Stimulated activated CD8-positive, alpha-beta memory T cell treated with anti-CD3 and anti-CD28 coated beads, Interleukin-7, amount 100 ng/mL, for 24 hours (primary cell): ENCODE measurements around the gene INS.
"Not testable (repeated sequence)": the region's sequence is repeated elsewhere in the genome, so short reads cannot be mapped to it uniquely, and the experiment has no call there.

ENCODE experiments used
- DNase-seq: peaks from one replicate; pipeline ENCODE4 v3.0.0-alpha.2; 2020; ENCODE audit warnings: low read depth

INS gene

DNA sequence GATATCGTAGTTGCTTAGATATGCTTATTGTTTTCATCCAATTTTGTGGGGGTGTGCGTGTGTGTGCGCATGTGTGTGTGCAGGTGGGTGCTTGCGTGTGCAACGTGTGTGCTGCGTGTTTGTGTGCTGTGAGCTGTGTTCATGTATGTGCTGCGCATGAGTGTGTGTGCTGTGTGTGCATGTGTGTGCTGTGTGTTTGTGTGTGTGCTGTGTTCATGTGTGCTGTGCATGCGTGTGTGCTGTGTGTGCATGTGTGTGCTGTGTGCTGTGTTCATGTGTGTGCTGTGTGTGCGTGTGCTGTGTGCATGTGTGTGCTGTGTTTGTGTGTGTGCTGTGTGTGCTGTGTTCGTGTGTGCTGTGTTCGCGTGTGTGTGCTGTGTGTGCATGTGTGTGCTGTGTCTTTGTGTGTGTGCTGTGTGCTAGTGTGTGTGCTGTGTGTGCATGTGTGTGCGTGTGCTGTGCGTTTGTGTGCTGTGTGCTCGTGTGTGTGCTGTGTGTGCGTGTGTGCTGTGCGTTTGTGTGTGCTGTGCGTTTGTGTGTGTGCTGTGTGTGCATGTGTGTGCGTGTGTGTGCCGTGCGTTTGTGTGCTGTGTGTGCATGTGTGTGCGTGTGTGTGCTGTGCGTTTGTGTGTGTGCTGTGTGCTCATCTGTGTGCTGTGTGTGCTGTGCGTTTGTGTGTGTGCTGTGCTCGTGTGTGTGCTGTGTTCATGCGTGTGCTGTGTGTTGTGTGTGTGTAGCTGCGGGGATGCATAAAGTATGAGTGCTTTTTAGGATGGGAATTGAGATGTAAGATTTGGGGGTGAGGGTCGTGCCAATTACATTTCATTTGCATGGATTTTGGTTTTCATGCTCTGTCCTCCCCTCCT is 29.4 kb downstream of the INS start:
- no peak for DNase-seq

DNA sequence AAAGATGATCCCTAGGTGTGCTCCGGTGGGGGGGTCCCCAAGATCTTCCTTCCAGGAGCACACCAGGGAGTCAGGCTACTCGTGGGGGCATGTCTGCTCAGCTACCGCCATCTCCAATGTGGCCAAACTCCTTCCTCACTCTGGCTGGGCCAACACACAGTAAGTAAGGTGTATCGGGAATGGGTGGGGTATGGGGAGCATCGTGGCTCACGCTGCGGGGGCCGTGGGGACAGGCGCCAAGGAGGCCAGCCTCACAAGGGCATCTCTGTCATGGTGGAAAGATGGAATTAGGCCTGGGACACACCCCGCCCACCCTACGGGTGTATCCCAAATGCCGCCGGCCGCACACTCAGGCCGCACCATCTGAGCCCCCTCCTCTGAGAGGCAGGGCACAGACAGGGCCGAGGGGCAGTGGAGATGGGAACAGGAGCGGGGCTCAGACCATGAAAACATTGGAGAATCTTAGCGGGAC is 30.1 kb downstream of the INS start:
- DNase-seq, result no peak

DNA sequence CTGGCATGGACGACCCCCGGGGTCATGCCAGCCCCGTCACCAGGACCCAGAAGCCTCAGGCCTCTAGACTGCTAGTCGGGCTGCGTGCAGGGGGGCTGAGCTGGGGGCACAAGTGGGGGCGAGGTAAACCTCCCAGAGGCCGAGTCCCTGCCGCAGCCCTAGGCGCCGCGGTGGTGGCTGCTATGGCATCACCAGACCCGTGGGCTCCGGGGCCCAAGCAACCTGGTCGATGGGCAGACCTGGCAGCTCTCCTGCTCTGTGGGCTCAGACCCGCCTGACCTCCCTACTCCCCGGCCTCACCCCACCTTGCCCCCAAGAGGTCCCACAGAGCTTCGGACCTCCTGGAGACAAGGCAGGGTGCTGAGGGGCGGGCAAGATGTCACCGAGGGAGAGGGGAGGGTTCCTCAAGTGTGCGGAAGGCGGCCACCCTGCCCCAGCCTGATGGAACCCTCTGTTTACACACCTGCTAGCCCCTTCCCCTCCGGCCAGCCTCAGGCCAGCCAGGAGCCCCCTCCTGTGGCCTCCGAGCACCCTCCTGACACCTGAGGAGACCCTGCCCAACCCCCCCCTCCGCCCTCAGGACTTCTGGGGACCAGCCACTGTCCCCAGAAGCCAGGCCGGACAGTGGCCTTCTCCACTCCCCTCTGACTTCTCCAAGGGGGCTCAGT is 31.2 kb downstream of the INS start:
- no peak for DNase-seq

DNA sequence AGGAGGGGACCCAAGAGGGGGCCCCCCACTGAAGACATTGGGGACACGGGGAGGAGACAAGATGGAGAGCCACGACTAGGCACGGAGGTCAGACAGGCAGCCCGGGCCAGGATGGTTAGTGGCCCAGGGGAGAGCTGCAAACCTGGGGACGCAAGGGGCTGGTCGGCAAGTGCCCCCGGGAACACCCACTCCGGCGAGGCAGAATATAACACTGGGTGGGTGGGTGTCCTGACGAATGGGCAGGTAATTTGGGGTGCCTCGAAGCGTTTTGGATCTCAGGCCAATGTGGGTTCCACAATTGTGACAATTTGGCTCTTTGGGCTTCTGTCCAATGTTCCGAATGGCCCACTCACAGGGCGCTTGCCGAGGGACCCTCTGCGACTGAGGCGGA is 31.7 kb downstream of the INS start:
- no peak for DNase-seq

DNA sequence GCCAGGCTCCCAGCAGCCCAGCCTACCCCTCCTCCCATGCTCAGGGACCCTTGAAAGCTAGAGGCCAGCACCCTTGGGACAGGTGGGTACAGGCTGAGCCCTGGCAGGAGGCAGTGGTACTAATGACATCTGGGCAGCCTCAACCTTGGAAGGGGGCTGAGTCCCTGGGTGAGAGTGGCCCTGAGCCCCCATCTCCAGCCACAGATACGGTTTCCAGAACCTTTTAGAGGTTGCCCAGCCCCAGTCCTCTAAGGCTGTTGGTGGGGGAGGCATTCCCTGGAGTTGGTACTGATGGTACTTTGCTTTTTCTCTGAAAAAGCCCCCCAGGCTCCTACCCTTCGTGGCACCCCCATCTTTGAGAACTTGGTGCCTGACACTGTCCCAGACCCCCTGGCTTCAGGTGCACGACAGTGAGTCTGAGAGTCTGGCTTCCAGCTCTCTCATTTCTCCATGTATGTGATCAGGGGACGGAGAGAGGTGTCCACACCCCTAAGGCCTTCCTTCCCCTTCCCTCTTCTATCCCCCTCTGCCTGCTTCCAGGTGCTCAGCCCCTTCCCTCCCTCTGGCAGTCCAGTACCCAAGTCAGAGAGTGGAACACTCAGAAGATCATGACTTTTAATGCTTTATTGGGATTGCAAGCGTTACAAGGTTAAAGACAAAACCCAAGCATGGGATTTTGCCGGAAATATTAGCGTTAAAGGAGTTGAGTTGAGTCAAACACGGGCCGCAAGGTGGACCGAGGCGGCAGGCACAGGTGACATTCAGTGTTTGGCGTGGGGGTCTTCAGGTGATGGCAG is 32.3 kb downstream of the INS start:
- DNase-seq, result no peak

DNA sequence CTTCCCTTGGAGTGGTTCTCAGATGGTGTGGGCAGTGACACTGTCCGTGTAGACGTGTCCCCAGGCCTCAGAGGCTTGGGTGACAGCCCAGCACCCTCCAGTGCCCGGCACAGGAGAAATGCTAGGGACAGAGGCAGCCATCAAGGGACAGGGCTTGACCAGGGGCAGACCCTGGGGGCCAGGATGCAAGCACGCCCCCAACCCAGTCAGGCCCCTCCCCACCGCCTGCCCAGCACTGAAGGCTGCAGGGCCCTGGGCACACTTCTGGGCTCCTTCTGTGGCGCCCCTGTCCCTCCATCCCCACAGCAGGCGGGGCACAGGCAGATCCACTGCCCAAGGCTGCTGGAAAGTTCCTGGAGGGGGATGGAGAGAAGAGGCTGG is 32.9 kb downstream of the INS start:
- DNase-seq, result no peak

DNA sequence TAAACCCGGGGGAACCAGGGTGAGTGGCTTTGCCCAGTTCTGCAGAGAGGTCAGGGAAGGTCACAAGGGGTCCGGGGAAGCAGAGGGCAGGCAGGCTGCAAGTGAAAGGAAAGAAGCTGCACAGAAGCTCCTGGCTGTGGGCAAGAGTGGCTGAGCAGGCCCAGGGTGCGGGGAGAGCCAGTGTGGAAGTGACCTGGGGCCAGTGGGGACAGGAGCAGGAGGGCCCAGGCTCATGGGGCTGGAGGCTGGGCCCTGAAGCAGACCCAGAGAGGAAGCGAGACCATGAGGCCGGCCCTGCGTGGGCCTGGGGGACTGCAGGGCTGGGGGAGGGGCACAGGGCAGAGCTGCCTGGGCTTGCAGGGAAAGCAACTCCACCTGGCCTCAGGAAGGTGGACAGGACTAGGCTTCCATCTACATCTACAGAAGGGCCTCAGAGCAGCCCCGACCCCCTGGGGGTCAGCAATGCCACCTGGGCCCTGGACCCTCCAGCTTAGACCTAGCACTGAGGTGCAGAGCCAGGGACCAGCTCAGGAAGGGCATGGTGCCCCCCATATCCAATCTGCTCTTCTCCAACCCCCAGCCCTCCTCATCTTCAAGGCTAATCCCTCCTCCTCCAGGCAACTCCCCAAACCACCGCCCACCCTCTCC is 33.4 kb downstream of the INS start:
- no peak for DNase-seq

DNA sequence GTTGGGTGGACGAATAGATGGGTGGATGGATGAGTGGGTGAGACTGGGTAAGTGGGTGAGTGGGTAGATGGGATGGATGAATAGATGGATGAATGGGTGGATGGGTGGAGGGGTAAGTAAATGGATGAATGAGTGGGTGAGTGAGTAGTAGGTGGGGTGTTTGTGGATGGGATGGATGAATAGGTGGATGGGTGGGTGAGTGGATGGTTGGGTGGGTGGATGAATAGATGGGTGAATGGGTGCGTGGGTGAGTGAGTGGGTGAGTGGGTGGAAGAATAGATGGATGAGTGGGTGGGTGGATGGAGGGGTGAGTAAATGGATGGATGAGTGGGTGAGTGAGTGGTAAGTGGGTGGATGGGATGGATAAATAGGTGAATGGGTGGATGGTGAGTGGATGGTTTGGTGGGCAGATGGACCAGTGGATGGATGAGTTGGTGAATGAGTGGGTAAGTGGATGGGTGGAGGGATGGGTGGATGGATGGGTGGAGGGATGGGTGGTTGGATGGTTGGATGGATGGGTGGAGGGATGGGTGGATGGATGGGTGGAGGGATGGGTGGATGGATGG is 34.4 kb downstream of the INS start:
- DNase-seq, result no peak

DNA sequence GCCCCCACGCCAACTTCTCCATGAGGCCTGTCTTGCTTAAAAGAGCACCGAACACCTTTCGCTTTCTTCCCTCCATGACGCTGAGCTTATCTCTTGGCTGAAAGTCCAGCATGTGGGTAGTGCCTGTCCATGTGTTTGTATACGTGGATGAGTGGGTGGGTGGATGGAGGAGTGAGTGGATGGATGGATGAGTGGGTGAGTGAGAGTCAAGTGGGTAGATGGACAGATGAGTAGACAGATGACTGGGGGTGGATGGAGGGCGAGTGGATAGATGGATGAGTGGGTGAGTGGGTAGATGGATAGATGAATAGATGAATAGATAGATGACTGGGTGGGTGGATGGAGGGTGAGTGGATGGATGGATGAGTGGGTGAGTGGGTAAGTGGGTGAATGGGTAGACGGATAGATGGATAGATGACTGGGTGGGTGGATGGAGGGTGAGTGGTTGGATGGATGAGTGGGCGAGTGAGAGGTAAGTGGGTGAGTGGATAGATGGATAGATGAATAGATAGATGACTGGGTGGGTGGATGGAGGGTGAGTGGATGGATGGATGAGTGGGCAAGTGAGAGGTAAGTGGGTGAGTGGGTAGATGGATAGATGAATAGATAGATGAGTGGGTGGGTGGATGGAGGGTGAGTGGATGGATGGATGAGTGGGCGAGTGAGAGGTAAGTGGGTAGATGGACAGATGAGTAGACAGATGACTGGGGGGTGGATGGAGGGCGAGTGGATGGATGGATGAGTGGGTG is 36.1 kb downstream of the INS start:
- DNase-seq, result not testable (repeated sequence)

DNA sequence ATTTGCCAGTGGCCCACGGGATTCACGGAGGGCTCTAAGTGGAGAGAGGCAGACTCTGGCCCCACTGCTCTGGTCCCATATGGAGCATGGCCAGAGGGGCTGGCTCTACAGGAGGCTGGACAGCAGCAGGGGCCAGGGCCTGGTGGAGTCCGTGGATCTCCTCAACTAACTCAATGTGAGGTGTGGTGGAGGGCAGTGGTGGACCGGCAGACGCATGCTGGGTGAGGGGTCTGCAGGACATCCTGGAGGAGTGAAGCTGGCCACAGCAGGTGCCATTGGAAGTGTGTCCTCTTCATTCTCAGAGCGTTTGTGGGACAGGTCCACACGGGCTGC is 37.4 kb downstream of the INS start:
- no peak for DNase-seq

DNA sequence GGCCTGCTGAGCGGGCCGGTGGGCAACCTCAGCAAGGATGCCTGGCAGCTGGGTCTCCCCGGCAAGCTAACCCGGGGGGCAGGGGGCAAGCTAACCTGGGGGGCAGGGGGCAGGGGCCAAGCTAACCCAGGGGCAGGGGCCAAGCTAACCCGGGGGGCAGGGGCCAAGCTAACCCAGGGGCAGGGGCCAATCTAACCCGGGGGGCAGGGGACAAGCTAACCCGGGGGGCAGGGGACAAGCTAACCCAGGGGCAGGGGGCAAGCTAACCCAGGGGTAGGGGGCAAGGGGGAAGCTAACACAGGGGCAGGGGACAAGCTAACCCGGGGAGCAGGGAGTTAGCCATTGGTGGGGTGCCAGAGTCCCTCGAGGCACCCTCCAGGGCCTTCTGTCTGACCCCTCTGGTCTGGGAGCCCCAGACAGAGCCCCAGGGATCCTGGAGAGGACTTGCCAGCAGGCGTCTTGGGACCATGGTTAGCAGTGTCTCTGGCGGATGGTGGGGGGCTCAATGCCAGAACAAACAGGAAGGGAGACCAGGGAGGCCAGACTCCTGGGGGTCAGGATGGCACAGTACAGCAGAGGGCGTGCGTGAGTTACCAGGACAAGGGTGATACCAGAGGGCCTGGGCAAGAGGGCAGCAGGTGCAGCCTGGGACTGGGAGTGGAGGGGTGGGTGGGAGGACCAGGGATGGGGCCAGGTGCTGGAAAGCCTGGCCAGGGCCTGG is 37.9 kb downstream of the INS start:
- no peak for DNase-seq

DNA sequence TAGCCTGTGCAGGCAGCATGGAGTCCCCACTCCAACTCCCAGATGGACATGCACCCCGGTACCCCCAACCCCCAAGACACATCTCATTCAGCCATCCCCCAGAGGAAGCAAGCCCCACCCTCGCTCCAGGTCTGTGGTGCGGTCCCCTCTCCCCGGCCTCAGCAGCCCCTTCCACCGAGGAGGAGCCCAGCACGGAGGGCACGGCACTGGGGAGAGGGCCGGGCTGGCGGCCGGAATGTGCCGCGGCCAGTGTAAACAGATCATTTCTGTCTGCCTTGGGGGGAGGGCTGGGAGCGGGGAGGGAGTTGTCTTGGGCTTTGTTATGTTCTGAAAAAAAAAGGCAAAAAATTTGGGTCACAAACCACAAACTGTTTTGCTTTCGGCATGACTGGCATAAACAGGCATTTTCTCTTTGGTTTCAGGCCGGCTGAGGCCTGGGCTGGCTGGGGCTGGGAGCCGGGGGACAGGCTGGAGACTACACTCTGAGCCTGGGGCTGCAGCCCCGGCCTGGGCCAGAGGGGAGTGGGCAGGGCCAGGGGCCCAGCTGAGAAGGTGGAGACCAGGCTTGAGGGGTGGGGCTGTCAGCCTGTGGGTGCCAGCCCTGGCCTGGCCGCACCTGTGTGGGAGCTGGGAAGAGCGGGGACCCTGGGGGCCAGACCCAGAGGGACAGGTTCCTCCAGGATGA is 38.6 kb downstream of the INS start:
- no peak for DNase-seq

DNA sequence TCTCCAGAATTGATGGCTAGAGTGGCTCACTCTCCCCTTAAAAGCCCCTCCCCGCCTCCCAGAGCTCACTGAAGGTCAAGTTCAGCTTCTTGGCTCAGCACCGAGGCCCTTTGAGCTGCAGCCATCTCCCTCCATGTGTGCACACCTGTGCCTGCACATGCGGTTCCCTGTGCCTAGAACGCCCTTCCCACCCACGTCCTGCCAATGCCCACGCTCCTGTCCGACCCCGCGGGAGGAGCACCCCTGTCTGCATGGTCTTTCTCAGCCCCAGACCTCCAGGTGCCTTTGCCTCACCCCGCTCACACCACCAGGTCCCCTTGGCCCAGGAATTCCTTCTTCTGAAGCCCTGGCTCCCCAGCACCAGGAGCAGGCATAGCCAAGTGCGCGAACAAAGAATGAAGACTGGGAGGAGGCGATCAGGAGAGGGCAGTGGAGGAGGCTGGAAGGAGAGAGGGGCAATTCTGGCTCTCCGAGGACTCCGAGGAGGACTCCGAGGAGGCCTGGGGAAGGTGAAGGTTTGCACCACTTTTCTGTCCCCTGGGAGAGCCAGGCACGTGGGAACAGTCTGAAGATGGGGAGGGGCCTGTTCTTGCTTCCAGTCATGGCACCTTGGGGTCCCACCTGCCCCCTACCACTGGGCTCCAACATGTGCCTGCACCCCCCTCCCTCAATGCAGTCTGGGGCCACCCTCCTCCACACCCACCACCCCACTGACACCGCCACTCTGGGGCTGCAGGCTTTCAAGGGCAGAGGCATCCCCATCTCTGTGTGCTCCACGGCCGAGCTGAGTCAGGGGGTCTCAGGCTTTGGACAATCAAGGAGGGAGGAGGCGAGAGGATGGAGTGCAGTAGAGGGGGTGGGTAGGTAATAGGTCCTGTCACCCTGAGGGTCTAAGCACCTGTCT is 39.5 kb downstream of the INS start:
- no peak for DNase-seq

DNA sequence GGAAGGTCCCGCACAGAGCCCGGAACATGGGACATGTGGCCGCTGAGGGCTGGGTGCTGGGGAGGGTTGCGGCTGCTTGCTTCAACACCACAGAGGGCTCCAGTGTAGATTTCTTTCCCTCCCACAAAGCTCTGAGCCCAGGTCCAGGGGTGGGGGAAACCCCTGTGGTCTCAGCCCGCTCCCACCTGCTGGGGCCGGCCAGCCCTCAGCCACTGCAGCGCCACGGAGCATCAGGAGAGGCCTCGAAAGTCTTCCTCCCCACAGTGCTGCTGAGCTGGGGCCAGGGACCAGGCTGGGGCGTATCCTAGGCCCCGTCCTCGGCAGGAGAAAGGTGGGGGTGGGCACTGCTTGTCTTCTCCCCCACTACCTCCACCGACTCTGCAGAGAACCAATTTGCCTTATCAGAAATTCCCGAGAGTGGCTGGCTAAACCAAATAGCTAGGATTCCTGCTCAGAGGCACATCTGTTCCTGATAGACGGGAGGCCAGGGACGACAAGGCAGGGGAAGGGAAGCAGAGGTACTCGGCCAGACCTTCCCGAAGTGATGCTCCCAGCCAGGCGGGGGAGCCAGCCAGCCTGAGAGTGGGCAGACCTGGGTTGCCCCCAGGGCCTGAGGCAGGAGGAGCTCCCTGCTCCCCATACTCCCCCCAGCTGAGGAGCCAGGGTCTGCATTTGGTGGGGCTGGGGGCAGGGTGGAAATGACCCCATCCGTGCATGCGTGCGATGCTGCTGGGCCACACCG is 40.5 kb downstream of the INS start:
- no peak for DNase-seq

DNA sequence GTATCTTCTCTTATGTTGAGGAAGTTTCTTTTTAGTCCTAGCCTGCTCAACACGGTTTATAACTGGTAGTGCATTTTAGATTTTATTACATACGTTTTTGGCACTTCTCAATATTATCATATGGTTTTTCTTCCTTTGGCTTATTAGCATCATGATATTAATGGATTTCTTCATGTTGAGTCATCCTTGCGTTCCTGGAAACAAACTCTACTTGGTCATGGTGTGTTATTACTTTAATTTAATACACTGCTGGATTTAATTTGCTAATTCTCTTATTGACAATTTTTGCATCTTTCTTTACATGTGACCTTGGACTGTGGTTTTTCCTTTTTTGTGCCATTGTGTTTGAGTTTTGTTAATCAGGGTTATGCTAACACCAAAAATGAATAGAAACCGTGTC is 42.3 kb downstream of the INS start:
- no peak for DNase-seq

DNA sequence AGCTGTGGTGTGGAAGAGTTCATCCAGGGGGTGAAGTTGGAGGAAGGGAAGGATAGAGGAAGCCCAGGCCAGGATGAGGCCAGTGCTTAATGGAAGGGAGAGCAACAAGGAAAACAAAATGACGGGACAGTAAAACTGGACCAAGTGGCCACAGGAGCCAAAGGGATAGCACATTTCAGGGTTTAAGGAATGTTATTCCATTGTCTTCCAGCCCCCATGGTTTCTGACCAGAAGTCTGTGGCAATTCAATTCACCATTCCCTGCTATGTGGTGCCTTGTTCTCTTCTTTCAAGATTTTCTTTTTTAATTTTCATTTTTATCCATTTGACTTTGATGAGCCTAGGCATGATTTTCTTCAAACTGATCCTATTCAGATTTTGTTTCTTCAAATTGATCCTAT is 44.3 kb downstream of the INS start:
- no peak for DNase-seq

DNA sequence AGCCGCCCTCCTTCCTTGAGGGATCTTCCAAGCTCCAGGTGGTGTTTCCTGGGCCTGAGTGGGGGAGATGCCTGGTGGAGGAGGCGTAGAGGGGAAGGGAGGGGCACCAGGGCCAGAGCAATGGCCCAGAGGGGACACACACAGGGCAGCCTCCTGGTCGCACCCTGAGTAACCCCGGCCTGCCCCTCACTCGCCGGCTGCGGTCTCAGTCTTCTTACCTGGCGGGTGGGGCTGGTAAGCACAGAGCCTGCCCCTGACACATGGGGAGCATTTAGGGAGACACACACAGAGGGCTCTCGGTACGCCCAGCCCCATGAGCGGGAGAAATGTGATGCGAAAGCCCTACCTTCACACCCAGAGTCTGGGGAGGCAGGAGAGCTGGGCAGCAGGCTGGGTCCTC is 45.7 kb downstream of the INS start:
- no peak for DNase-seq
